Bronchial epithelial cell (primary cell): ENCODE results near the gene DDX56. TPM values are rescaled to one million over a fixed set of nuclear protein-coding genes. Genes with fewer than 3 reads are reported as not detected.

Source experiments
- DNase-seq: peaks from one replicate; pipeline ENCODE4 v3.0.0-alpha.2; 2010; ENCODE audit warnings: low read depth
- FAIRE-seq: peaks from 2 replicates; lab custom pipeline; 2011; peaks lifted over from hg19 to GRCh38; lab: Jason Lieb, UNC
- H3K27me3 ChIP-seq: 2 replicates; pipeline ENCODE4 v1.5.1; 2011; ENCODE audit warnings: low read length; ENCODE audit not compliant: control insufficient read depth, insufficient read depth
- H3K36me3 ChIP-seq: 2 replicates; pipeline ENCODE4 v1.5.1; 2011; ENCODE audit warnings: low read length; ENCODE audit not compliant: control insufficient read depth, insufficient read depth
- H3K4me3 ChIP-seq: 2 replicates; pipeline ENCODE4 v1.5.1; 2011; ENCODE audit warnings: mild to moderate bottlenecking, low read depth, low read length, control low read depth
- total RNA-seq: library from RNA; depleted of rRNA; stranded (reverse); fragments of >200 nt; gene quantifications from 2 replicates; pipeline ENCODE4 v1.2.1, GENCODE V29; 2014
- TF ChIP-seq, protein P1 (sequence below): IDR thresholded peaks from 2 replicates; pipeline ENCODE4 v1.5.1; 2011; ENCODE audit warnings: mild to moderate bottlenecking, moderate library complexity, low read length, control low read depth, inconsistent platforms; ENCODE audit not compliant: insufficient read depth, severe bottlenecking

The DDX56 gene
- total RNA-seq, 1 donor from 2014 or later = 65.0 TPM

- no peaks in the 10 kb centered on the region for H3K36me3 ChIP-seq
- no peaks in the 10 kb centered on the region for H3K27me3 ChIP-seq
- H3K4me3 ChIP-seq = no peak within 1 kb of the TSS
- DNase-seq (no peak), FAIRE-seq (no peak)
- TF ChIP-seq, protein P1, sequence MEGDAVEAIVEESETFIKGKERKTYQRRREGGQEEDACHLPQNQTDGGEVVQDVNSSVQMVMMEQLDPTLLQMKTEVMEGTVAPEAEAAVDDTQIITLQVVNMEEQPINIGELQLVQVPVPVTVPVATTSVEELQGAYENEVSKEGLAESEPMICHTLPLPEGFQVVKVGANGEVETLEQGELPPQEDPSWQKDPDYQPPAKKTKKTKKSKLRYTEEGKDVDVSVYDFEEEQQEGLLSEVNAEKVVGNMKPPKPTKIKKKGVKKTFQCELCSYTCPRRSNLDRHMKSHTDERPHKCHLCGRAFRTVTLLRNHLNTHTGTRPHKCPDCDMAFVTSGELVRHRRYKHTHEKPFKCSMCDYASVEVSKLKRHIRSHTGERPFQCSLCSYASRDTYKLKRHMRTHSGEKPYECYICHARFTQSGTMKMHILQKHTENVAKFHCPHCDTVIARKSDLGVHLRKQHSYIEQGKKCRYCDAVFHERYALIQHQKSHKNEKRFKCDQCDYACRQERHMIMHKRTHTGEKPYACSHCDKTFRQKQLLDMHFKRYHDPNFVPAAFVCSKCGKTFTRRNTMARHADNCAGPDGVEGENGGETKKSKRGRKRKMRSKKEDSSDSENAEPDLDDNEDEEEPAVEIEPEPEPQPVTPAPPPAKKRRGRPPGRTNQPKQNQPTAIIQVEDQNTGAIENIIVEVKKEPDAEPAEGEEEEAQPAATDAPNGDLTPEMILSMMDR = no peak
These were observed 32.5 kb downstream of the DDX56 start, which contains the start of gene NPC1L1 for GRCh38 chr7:44541028-44541869. Gene NPC1L1 (minus strand): TSS chr7:44541330. CDS start chr7:44541259, 71 bp downstream.

- DNase-seq = no peak
- TF ChIP-seq, protein P1 = no peak
- no peak for FAIRE-seq
- Histone ChIP-seq H3K4me3 (no peak overlapping the region), H3K27me3 (no peaks in the 10 kb centered on the region), H3K36me3 (no peaks in the 10 kb centered on the region)
These were observed 33.1 kb downstream of the DDX56 start for GRCh38 chr7:44540592-44541027.

GRCh38 chr7:44539669-44540506 is 33.8 kb downstream of the DDX56 start:
- DNase-seq (no peak), FAIRE-seq (no peak)
- H3K36me3 ChIP-seq = no peaks in the 10 kb centered on the region
- no peak overlapping the region for H3K4me3 ChIP-seq
- TF ChIP-seq, protein P1 = no peak
- H3K27me3 ChIP-seq = no peaks in the 10 kb centered on the region

GRCh38 chr7:44538798-44539668 is 34.7 kb downstream of the DDX56 start:
- TF ChIP-seq, protein P1 = no peak
- Histone ChIP-seq H3K27me3 (no peaks in the 10 kb centered on the region), H3K4me3 (no peak overlapping the region), H3K36me3 (no peaks in the 10 kb centered on the region)
- FAIRE-seq (no peak), DNase-seq (no peak)

- TF ChIP-seq, protein P1 = no peak
- FAIRE-seq (no peak), DNase-seq (no peak)
- Histone ChIP-seq H3K36me3 (no peaks in the 10 kb centered on the region), H3K27me3 (no peaks in the 10 kb centered on the region), H3K4me3 (no peak overlapping the region)
These were observed 35.5 kb downstream of the DDX56 start for GRCh38 chr7:44538093-44538797.
